BLaER1 treated with 17β-estradiol and CSF1 and Interleukin-3, amounts not matched to agents 10 nM and 100 nM (cell line): ENCODE results near the gene ADAM17.

Experiments used
- H3K27ac ChIP-seq, 11 experiments: shearing (Covaris generic); formaldehyde crosslinking; 2 replicates each; pipeline ENCODE4 v1.8.1; 2022
- H3K27me3 ChIP-seq, 11 experiments: shearing (Covaris generic); formaldehyde crosslinking; 2 replicates each; pipeline ENCODE4 v1.8.1; 2022
- H3K36me3 ChIP-seq, 11 experiments: shearing (Covaris generic); formaldehyde crosslinking; 2 replicates each; pipeline ENCODE4 v1.8.1; 2022
- H3K4me1 ChIP-seq, 10 experiments: shearing (Covaris generic); formaldehyde crosslinking; 2 replicates each; pipeline ENCODE4 v1.8.1; 2022
- H3K4me2 ChIP-seq, 11 experiments: shearing (Covaris generic); formaldehyde crosslinking; 2 replicates each; pipeline ENCODE4 v1.8.1; 2022
- H3K4me3 ChIP-seq, 10 experiments: shearing (Covaris generic); formaldehyde crosslinking; 2 replicates each; pipeline ENCODE4 v1.8.1; 2022
- H3K9ac ChIP-seq, 11 experiments: shearing (Covaris generic); formaldehyde crosslinking; 2 replicates each; pipeline ENCODE4 v1.8.1; 2022
- H3K9me3 ChIP-seq, 11 experiments: shearing (Covaris generic); formaldehyde crosslinking; replicated peaks in 1 of 11; 2 replicates each; pipeline ENCODE4 v1.8.1; 2022
- H4K20me1 ChIP-seq, 11 experiments: shearing (Covaris generic); formaldehyde crosslinking; 2 replicates each; pipeline ENCODE4 v1.8.1; 2022
- Cebpa-rat ChIP-seq, 11 experiments: shearing (Covaris generic); IDR thresholded peaks; 2 replicates each; pipeline ENCODE4 v1.8.1; 2022

The ADAM17 gene

GRCh38 chr2:9483107-9483506, 72.5 kb downstream of the ADAM17 start:
- no peak for TF ChIP-seq Cebpa-rat (IDR thresholded peaks at IDR 0.05)
- H3K9me3 ChIP-seq: no peaks in the 10 kb centered on the region
- no peaks in the 10 kb centered on the region for H3K27me3 ChIP-seq
- H4K20me1 ChIP-seq: peaks cover 14 to 100% (median 90%) of the 10 kb centered on the region in 11 experiments; a peak in 21 of 22 replicates
- peaks cover 88 to 100% (median 95%) of the 10 kb centered on the region in 11 experiments for H3K36me3 ChIP-seq
- H3K9ac ChIP-seq: no peak overlapping the region
- H3K4me1 ChIP-seq: peaks cover 0 to 14% (median 2%) of the 10 kb centered on the region in 10 experiments; a peak in 5 of 20 replicates
- no peak overlapping the region for H3K4me2 ChIP-seq
- no peak overlapping the region for H3K27ac ChIP-seq
- H3K4me3 ChIP-seq: no peak overlapping the region

GRCh38 chr2:9480157-9480556, 75.5 kb downstream of the ADAM17 start:
- no peaks in the 10 kb centered on the region for H3K27me3 ChIP-seq
- H4K20me1 ChIP-seq: peaks cover 14 to 87% (median 78%) of the 10 kb centered on the region in 11 experiments; a peak in 21 of 22 replicates
- H3K27ac ChIP-seq: no peak overlapping the region
- no peak overlapping the region for H3K4me3 ChIP-seq
- peaks cover 17 to 42% (median 24%) of the 10 kb centered on the region in 10 experiments for H3K4me1 ChIP-seq
- no peak overlapping the region for H3K4me2 ChIP-seq
- no peak for TF ChIP-seq Cebpa-rat (IDR thresholded peaks at IDR 0.05)
- H3K36me3 ChIP-seq: peaks cover 58 to 79% (median 70%) of the 10 kb centered on the region in 11 experiments
- H3K9ac ChIP-seq: no peak overlapping the region
- no peaks in the 10 kb centered on the region for H3K9me3 ChIP-seq

DNA sequence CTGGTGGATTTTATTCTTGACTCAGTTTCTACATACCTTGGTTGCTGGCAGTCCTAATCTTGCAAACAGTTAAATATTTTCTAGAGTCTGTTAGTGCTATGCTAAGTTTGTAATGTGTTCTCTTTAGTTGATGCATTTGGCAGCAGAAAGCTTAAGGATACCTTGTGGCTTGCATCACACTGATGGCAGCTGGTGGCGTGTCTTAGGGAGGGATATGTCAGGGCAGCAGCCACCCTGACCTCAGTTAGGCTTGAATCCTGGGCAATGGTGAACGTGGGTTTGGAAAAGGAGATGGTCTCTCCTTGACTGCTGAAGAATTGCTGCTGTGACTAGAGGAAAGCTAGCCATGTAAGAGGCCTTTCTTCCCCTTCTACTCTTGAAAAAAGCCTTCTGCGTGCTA, 77.1 kb downstream of the ADAM17 start:
- 0 out of 22 replicates have a peak overlapping the region, but pooled peaks of 2 of the 11 experiments have one; percentile 3 to 15 for H3K4me2 ChIP-seq
- H3K4me3 ChIP-seq: no peak overlapping the region
- no peak overlapping the region for H3K27ac ChIP-seq
- TF ChIP-seq Cebpa-rat (IDR thresholded peaks at IDR 0.05): no peak
- H3K9me3 ChIP-seq: no peaks in the 10 kb centered on the region
- H4K20me1 ChIP-seq: peaks cover 14 to 71% (median 62%) of the 10 kb centered on the region in 11 experiments; a peak in 20 of 22 replicates
- H3K27me3 ChIP-seq: no peaks in the 10 kb centered on the region
- H3K4me1 ChIP-seq: peaks cover 23 to 48% (median 33%) of the 10 kb centered on the region in 10 experiments
- no peak overlapping the region for H3K9ac ChIP-seq
- peaks cover 44 to 63% (median 54%) of the 10 kb centered on the region in 11 experiments for H3K36me3 ChIP-seq

DNA sequence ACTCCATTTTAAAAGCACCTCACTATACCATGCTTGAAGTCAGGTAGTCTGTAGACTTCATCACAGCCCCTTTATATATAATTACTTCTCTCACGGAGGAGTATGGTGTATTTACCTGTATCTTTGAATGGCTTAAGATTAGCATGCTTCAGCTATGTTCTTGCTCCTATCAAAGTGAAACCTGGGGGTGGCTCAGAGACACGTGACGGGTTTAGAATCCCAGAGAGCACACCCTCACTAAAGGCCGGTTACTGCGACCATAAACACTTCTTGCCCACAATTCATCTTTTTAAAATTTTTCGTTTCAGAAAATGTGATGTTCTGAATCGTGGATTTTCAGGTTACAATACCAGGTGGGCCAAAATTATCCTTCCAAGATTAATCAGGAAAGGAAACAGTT, 77.7 kb downstream of the ADAM17 start:
- Histone ChIP-seq H3K4me2 (no peak overlapping the region), H3K9me3 (no peaks in the 10 kb centered on the region), H3K9ac (peak overlapping the region in 1 of 11 experiments; percentile 22; a peak in 1 of 22 replicates), H4K20me1 (peaks cover 10 to 65% (median 56%) of the 10 kb centered on the region in 11 experiments; a peak in 19 of 22 replicates), H3K4me3 (no peak overlapping the region), H3K27me3 (no peaks in the 10 kb centered on the region), H3K4me1 (peaks cover 27 to 53% (median 38%) of the 10 kb centered on the region in 10 experiments), H3K36me3 (peaks cover 43 to 57% (median 51%) of the 10 kb centered on the region in 11 experiments), H3K27ac (no peak overlapping the region)
- TF ChIP-seq Cebpa-rat (IDR thresholded peaks at IDR 0.05): no peak

GRCh38 chr2:9474361-9475057, 81.1 kb downstream of the ADAM17 start, which contains the start of gene IAH1:
Gene IAH1 (plus strand): TSS chr2:9474551. CDS start chr2:9474567, 16 bp downstream.
- peaks cover 0 to 31% (median 22%) of the 10 kb centered on the region in 11 experiments; a peak in 14 of 22 replicates for H4K20me1 ChIP-seq
- no peaks in the 10 kb centered on the region for H3K27me3 ChIP-seq
- peaks cover 37 to 60% (median 52%) of the 10 kb centered on the region in 11 experiments for H3K36me3 ChIP-seq
- H3K27ac ChIP-seq: peak within 1 kb of the TSS; percentile 77 to 92 (median 89)
- TF ChIP-seq Cebpa-rat (IDR thresholded peaks at IDR 0.05): no peak
- peaks cover 27 to 50% (median 45%) of the 10 kb centered on the region in 10 experiments for H3K4me1 ChIP-seq
- peak within 1 kb of the TSS; percentile 85 to 99 (median 96) for H3K4me2 ChIP-seq
- no peaks in the 10 kb centered on the region for H3K9me3 ChIP-seq
- peak within 1 kb of the TSS; percentile 66 to 87 (median 78) for H3K4me3 ChIP-seq
- peak within 1 kb of the TSS; percentile 85 to 95 (median 91) for H3K9ac ChIP-seq

- Histone ChIP-seq H3K4me2 (peak overlapping the region; percentile 85 to 99 (median 96)), H3K36me3 (peaks cover 39 to 61% (median 53%) of the 10 kb centered on the region in 11 experiments), H3K27ac (peak overlapping the region; percentile 77 to 92 (median 89)), H3K27me3 (no peaks in the 10 kb centered on the region), H3K4me3 (peak overlapping the region; percentile 66 to 87 (median 78)), H3K4me1 (peaks cover 27 to 50% (median 45%) of the 10 kb centered on the region in 10 experiments), H3K9ac (peak overlapping the region; percentile 85 to 95 (median 91)), H3K9me3 (no peaks in the 10 kb centered on the region), H4K20me1 (peaks cover 0 to 26% (median 20%) of the 10 kb centered on the region in 11 experiments; a peak in 13 of 22 replicates)
- no peak for TF ChIP-seq Cebpa-rat (IDR thresholded peaks at IDR 0.05)
Measured at GRCh38 chr2:9473985-9474360, 81.7 kb downstream of the ADAM17 start.

- H3K36me3 ChIP-seq: peaks cover 40 to 60% (median 53%) of the 10 kb centered on the region in 11 experiments
- no peaks in the 10 kb centered on the region for H3K27me3 ChIP-seq
- H3K4me3 ChIP-seq: peak overlapping the region; percentile 66 to 87 (median 78)
- peak overlapping the region; percentile 85 to 95 (median 91); a peak in 20 of 22 replicates for H3K9ac ChIP-seq
- TF ChIP-seq Cebpa-rat (IDR thresholded peaks at IDR 0.05): no peak
- peak overlapping the region in 9 of 11 experiments; percentile 84 to 92 (median 89); a peak in 15 of 22 replicates for H3K27ac ChIP-seq
- H3K4me2 ChIP-seq: peak overlapping the region; percentile 85 to 99 (median 96)
- no peaks in the 10 kb centered on the region for H3K9me3 ChIP-seq
- H4K20me1 ChIP-seq: peaks cover 0 to 21% (median 15%) of the 10 kb centered on the region in 11 experiments; a peak in 13 of 22 replicates
- peaks cover 27 to 46% (median 42%) of the 10 kb centered on the region in 10 experiments for H3K4me1 ChIP-seq
Measured at GRCh38 chr2:9473308-9473984, 82.2 kb downstream of the ADAM17 start.

- H4K20me1 ChIP-seq: peaks cover 0 to 13% (median 10%) of the 10 kb centered on the region in 11 experiments; a peak in 10 of 22 replicates
- H3K4me3 ChIP-seq: no peak overlapping the region
- no peaks in the 10 kb centered on the region for H3K27me3 ChIP-seq
- TF ChIP-seq Cebpa-rat (IDR thresholded peaks at IDR 0.05): no peak
- no peak overlapping the region for H3K27ac ChIP-seq
- H3K9me3 ChIP-seq: no peaks in the 10 kb centered on the region
- H3K36me3 ChIP-seq: peaks cover 47 to 63% (median 58%) of the 10 kb centered on the region in 11 experiments
- no peak overlapping the region for H3K9ac ChIP-seq
- peaks cover 27 to 45% (median 40%) of the 10 kb centered on the region in 10 experiments for H3K4me1 ChIP-seq
- H3K4me2 ChIP-seq: peak overlapping the region in 6 of 11 experiments; percentile 0 to 97 (median 16); a peak in 6 of 22 replicates
Measured at GRCh38 chr2:9472511-9472910, 83.1 kb downstream of the ADAM17 start.
